RCC 7860 (cell line): ENCODE results near the gene ASCC3.
A peak's percentile ranks its signal among the peaks of the same experiment; 100 is the strongest.
"Not testable (repeated sequence)": the region's sequence is repeated elsewhere in the genome, so short reads cannot be mapped to it uniquely, and the experiment has no call there.

Experiments
- DNase-seq: peaks from one replicate; pipeline ENCODE4 v3.0.0-alpha.2; 2015; ENCODE audit warnings: low spot score
- FAIRE-seq: peaks from 2 replicates; lab custom pipeline; 2012; peaks lifted over from hg19 to GRCh38; lab: Jason Lieb, UNC

The ASCC3 gene

GRCh38 chr6:100673641-100674040 is 207.5 kb downstream of the ASCC3 start:
- DNase-seq (no peak), FAIRE-seq (no peak)

- no peak for FAIRE-seq
- no peak for DNase-seq
Measured at GRCh38 chr6:100671740-100672139, 209.4 kb downstream of the ASCC3 start.

- DNase-seq (no peak), FAIRE-seq (no peak)
Measured at GRCh38 chr6:100670056-100670455, 211.1 kb downstream of the ASCC3 start.

GRCh38 chr6:100665041-100665380 is 216.1 kb downstream of the ASCC3 start:
- DNase-seq: no peak
- no peak for FAIRE-seq

GRCh38 chr6:100664274-100665040 is 216.7 kb downstream of the ASCC3 start:
- DNase-seq: peak; percentile 5
- peak; percentile 84 for FAIRE-seq

- FAIRE-seq (no peak), DNase-seq (peak; percentile 52)
Measured at GRCh38 chr6:100663219-100663863, 217.8 kb downstream of the ASCC3 start.

GRCh38 chr6:100662264-100662663 is 218.9 kb downstream of the ASCC3 start:
- FAIRE-seq (no peak), DNase-seq (no peak)

- FAIRE-seq (no peak), DNase-seq (no peak)
Measured at GRCh38 chr6:100658486-100658885, 222.6 kb downstream of the ASCC3 start.

GRCh38 chr6:100657678-100658330 is 223.3 kb downstream of the ASCC3 start:
- FAIRE-seq (peak; percentile 78), DNase-seq (peak; percentile 30)

- FAIRE-seq, DNase-seq: not testable (repeated sequence)
Measured at GRCh38 chr6:100641147-100641546, 240.0 kb downstream of the ASCC3 start.

- DNase-seq (peak; percentile 84), FAIRE-seq (peak; percentile 73)
Measured at GRCh38 chr6:100633096-100633777, 247.9 kb downstream of the ASCC3 start.

GRCh38 chr6:100630536-100630935 is 250.6 kb downstream of the ASCC3 start:
- no peak for DNase-seq
- no peak for FAIRE-seq

- FAIRE-seq (no peak), DNase-seq (no peak)
Measured at GRCh38 chr6:100627911-100628758, 253.0 kb downstream of the ASCC3 start.

GRCh38 chr6:100626721-100627120 is 254.4 kb downstream of the ASCC3 start:
- DNase-seq (no peak), FAIRE-seq (no peak)

GRCh38 chr6:100622907-100623692 is 258.0 kb downstream of the ASCC3 start:
- DNase-seq (no peak), FAIRE-seq (no peak)

GRCh38 chr6:100620085-100620840 is 260.9 kb downstream of the ASCC3 start:
- peak; percentile 83 for DNase-seq
- FAIRE-seq: peak; percentile 64

- DNase-seq (no peak), FAIRE-seq (no peak)
Measured at GRCh38 chr6:100618351-100618671, 262.8 kb downstream of the ASCC3 start.

GRCh38 chr6:100617633-100618350 is 263.3 kb downstream of the ASCC3 start:
- FAIRE-seq: no peak
- DNase-seq: peak; percentile 8
